Measurements from ENCODE around the gene MS4A4E.

MS4A4E gene

GRCh38 chr11:60240662-60241061 is 2.3 kb downstream of the MS4A4E start:
- H3K36me3 ChIP-seq: no peaks in the 10 kb centered on the region
- no peak overlapping the region for H3K27ac ChIP-seq
- intact Hi-C loops (cut with DNase I; ENCODE audit: low total_unique reads): no loop called here
- no peaks in the 10 kb centered on the region for H3K4me1 ChIP-seq
- no peak for DNase-seq
- H3K27me3 ChIP-seq: no peaks in the 10 kb centered on the region
- no peak for TF ChIP-seq CTCF (IDR thresholded peaks at IDR 0.05)
- H3K9me3 ChIP-seq: no peaks in the 10 kb centered on the region
- no peak overlapping the region for H3K4me3 ChIP-seq

- intact Hi-C loops (cut with DNase I; ENCODE audit: low total_unique reads): no loop called here
- TF ChIP-seq CTCF (IDR thresholded peaks at IDR 0.05): no peak
- no peak overlapping the region for H3K27ac ChIP-seq
- no peak for DNase-seq
- no peaks in the 10 kb centered on the region for H3K36me3 ChIP-seq
- H3K4me1 ChIP-seq: no peaks in the 10 kb centered on the region
- H3K27me3 ChIP-seq: no peaks in the 10 kb centered on the region
- no peaks in the 10 kb centered on the region for H3K9me3 ChIP-seq
- H3K4me3 ChIP-seq: no peak overlapping the region
These were observed 7.6 kb downstream of the MS4A4E start for GRCh38 chr11:60235321-60235720.

- no peak overlapping the region for H3K27ac ChIP-seq
- H3K4me3 ChIP-seq: no peak overlapping the region
- no peaks in the 10 kb centered on the region for H3K9me3 ChIP-seq
- TF ChIP-seq CTCF (IDR thresholded peaks at IDR 0.05): no peak
- no peaks in the 10 kb centered on the region for H3K36me3 ChIP-seq
- H3K27me3 ChIP-seq: no peaks in the 10 kb centered on the region
- DNase-seq: no peak
- no peaks in the 10 kb centered on the region for H3K4me1 ChIP-seq
- intact Hi-C loops (cut with DNase I; ENCODE audit: low total_unique reads): no loop called here
These were observed 12.3 kb downstream of the MS4A4E start for GRCh38 chr11:60230681-60231080.

- no peaks in the 10 kb centered on the region for H3K4me1 ChIP-seq
- H3K4me3 ChIP-seq: no peak overlapping the region
- no peak overlapping the region for H3K27ac ChIP-seq
- no peak for TF ChIP-seq CTCF (IDR thresholded peaks at IDR 0.05)
- DNase-seq: no peak
- H3K9me3 ChIP-seq: no peaks in the 10 kb centered on the region
- intact Hi-C loops (cut with DNase I; ENCODE audit: low total_unique reads): no loop called here
- H3K27me3 ChIP-seq: no peaks in the 10 kb centered on the region
- H3K36me3 ChIP-seq: no peaks in the 10 kb centered on the region
These were observed 20.8 kb downstream of the MS4A4E start for GRCh38 chr11:60222141-60222540.

GRCh38 chr11:60221692-60222091 is 21.2 kb downstream of the MS4A4E start:
- intact Hi-C loops (cut with DNase I; ENCODE audit: low total_unique reads): no loop called here
- no peak for TF ChIP-seq CTCF (IDR thresholded peaks at IDR 0.05)
- no peak overlapping the region for H3K4me3 ChIP-seq
- no peaks in the 10 kb centered on the region for H3K27me3 ChIP-seq
- no peak overlapping the region for H3K27ac ChIP-seq
- no peaks in the 10 kb centered on the region for H3K4me1 ChIP-seq
- H3K36me3 ChIP-seq: no peaks in the 10 kb centered on the region
- no peaks in the 10 kb centered on the region for H3K9me3 ChIP-seq
- no peak for DNase-seq

GRCh38 chr11:60221181-60221580 is 21.8 kb downstream of the MS4A4E start:
- no peak for TF ChIP-seq CTCF (IDR thresholded peaks at IDR 0.05)
- Histone ChIP-seq H3K36me3 (no peaks in the 10 kb centered on the region), H3K27me3 (no peaks in the 10 kb centered on the region), H3K9me3 (no peaks in the 10 kb centered on the region), H3K4me3 (no peak overlapping the region), H3K4me1 (no peaks in the 10 kb centered on the region), H3K27ac (no peak overlapping the region)
- DNase-seq: no peak
- intact Hi-C loops (cut with DNase I; ENCODE audit: low total_unique reads): no loop called here

Data from tibial artery (tissue), 4 donors.